ENCODE data around the gene CD200R1.

- TF ChIP-seq CTCF (IDR thresholded peaks at IDR 0.05; ENCODE audit: low read depth, low read length, poor library complexity, severe bottlenecking) (no peak), EZH2phosphoT487 (IDR thresholded peaks at IDR 0.05; ENCODE audit: borderline replicate concordance, low read length) (no peak)
Observed at GRCh38 chr3:112974178-112974517, 755 bp downstream of the CD200R1 start.

Data from DOHH2 (cell line).